Lung (tissue), 12 donors: ENCODE measurements around the gene SPSB4. TPM values are rescaled to one million over a fixed set of nuclear protein-coding genes. Genes with fewer than 3 reads are reported as not detected.
A peak's percentile ranks its signal among the peaks of the same experiment; 100 is the strongest.

Experiments used
- ATAC-seq: fragments of 200-7000 bp; cut with Tn5 transposase; one replicate; pipeline ENCODE4 v1.9.1; 2020; ENCODE audit warnings: moderate number of reproducible peaks; ENCODE audit not compliant: insufficient read depth, low FRiP score
- DNase-seq, 3 donors: peaks; one replicate each; pipeline ENCODE4 v3.0.0-alpha.2; 2013 to 2017
- H3K27ac ChIP-seq, 2 donors: one replicate each; pipeline ENCODE4 v1.5.1; 2013; ENCODE audit warnings: mild to moderate bottlenecking in 2 of 2, moderate library complexity in 2 of 2, control low read depth in 1 of 2, inconsistent platforms in 1 of 2, low read depth in 1 of 2, low read length in 1 of 2
- H3K27me3 ChIP-seq, 3 donors: one replicate each; pipeline ENCODE4 v1.5.1; 2013; ENCODE audit warnings: low read length in 2 of 3; ENCODE audit not compliant: control insufficient read depth in 3 of 3, insufficient read depth in 3 of 3
- H3K36me3 ChIP-seq, 4 donors: one replicate each; pipeline ENCODE4 v1.5.1; 2013; ENCODE audit warnings: low read length in 4 of 4, mild to moderate bottlenecking in 1 of 4, moderate library complexity in 1 of 4; ENCODE audit not compliant: control insufficient read depth in 4 of 4, insufficient read depth in 4 of 4
- H3K4me1 ChIP-seq, 5 donors: one replicate each; pipeline ENCODE4 v1.5.1; 2013; ENCODE audit warnings: low read length in 5 of 5, mild to moderate bottlenecking in 2 of 5, moderate library complexity in 1 of 5; ENCODE audit not compliant: control insufficient read depth in 5 of 5, insufficient read depth in 5 of 5
- H3K4me3 ChIP-seq: one replicate; pipeline ENCODE4 v1.5.1; 2013; ENCODE audit warnings: mild to moderate bottlenecking, control low read depth, moderate library complexity
- H3K9ac ChIP-seq, 2 donors: one replicate each; pipeline ENCODE4 v1.5.1; 2013; ENCODE audit warnings: low read length in 2 of 2, control low read depth in 1 of 2; ENCODE audit not compliant: insufficient read depth in 1 of 2
- H3K9me3 ChIP-seq, 4 donors: one replicate each; pipeline ENCODE4 v1.5.1; 2013; ENCODE audit warnings: low read length in 3 of 4, mild to moderate bottlenecking in 1 of 4, moderate library complexity in 1 of 4; ENCODE audit not compliant: control insufficient read depth in 4 of 4, insufficient read depth in 3 of 4
- WGBS, 2 donors: extraction: QIAGEN DNeasy Blood & Tissue Kit; methylation state at CpG; one replicate each; pipeline ENCODE4 v1.1.7; 2013; 5-methylcytosine and 5-hydroxymethylcytosine counted together
- polyA plus RNA-seq, 2 donors: library from polyadenylated mRNA; stranded (reverse); fragments of 200-250 nt; gene quantifications; one replicate each; pipeline ENCODE4 v1.2.1, GENCODE V29; 2013
- total RNA-seq, 2 donors: library from RNA; depleted of rRNA in 1 of 2; stranded (reverse); fragments of >200 nt in 1 of 2; gene quantifications; one replicate each; pipeline ENCODE4 v1.2.1, GENCODE V29; 2014 to 2021
- TF ChIP-seq, protein P1 (sequence below): IDR thresholded peaks from 2 replicates; pipeline ENCODE4 v1.5.1; 2012; ENCODE audit warnings: mild to moderate bottlenecking; ENCODE audit errors: control extremely low read depth, extremely low read depth
- donor health status: control.
- donor health status: control.
- donor health status: Bipolar disorder and iron deficiency.
- donor health status: healthy.
- donor health status: DM: yes; HTN: yes; CAD: no.

Gene SPSB4
- total and polyA plus RNA-seq, 4 donors = 0.25 to 4.4 (median 1.5) TPM

DNA sequence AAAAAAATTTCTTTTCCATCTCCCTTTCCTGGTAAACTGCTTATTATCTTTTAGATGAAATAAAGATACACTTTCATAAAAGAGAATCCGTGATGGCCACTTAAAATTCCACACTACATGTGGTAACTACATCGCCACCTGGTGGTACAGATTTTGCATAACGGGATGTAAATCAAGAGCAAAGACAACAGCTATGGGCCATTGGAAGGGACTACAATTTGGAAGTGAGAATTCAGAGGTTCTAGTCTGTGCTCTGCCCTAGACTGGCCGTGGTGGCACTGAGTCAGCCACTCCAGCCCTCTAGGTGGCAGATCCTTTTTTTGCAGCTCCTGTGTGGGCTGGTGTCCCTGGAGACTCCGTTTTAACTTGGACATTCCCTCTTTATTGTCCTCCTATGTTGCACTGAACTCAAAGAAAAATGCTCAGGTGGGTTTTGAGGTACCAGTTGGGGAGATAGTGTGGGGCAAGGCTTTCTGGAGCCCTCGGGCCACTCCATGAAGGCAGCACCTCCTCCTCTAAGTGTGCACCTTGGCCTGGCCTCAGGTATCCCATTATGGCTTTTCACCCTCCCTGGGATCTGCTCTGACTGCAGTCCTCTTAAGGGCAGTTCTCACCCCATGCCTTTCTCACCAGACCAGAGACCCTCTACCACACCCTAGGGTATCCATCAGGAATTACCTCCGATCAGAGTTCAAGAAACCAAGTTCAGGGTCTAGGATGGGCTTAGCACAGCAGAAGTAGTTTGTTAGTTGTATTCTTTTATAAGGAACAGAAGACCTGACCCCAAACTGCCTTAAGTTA lies 54.9 kb downstream of the SPSB4 start:
- ATAC-seq (peak; percentile 67), DNase-seq (peak; percentile 83 to 96 (median 95))
- 36 to 45% methylated on average over 7 of the region's 7 CpGs for WGBS, 2 donors
- Histone ChIP-seq H3K27ac (no peak overlapping the region), H3K27me3 (no peaks in the 10 kb centered on the region), H3K36me3 (peaks cover 0 to 3% (median 0%) of the 10 kb centered on the region in 4 donors), H3K9me3 (peaks cover 0 to 4% (median 0%) of the 10 kb centered on the region in 4 donors), H3K4me1 (peaks cover 0 to 33% (median 13%) of the 10 kb centered on the region in 5 donors), H3K4me3 (no peak overlapping the region), H3K9ac (no peak overlapping the region)
- TF ChIP-seq, protein P1, sequence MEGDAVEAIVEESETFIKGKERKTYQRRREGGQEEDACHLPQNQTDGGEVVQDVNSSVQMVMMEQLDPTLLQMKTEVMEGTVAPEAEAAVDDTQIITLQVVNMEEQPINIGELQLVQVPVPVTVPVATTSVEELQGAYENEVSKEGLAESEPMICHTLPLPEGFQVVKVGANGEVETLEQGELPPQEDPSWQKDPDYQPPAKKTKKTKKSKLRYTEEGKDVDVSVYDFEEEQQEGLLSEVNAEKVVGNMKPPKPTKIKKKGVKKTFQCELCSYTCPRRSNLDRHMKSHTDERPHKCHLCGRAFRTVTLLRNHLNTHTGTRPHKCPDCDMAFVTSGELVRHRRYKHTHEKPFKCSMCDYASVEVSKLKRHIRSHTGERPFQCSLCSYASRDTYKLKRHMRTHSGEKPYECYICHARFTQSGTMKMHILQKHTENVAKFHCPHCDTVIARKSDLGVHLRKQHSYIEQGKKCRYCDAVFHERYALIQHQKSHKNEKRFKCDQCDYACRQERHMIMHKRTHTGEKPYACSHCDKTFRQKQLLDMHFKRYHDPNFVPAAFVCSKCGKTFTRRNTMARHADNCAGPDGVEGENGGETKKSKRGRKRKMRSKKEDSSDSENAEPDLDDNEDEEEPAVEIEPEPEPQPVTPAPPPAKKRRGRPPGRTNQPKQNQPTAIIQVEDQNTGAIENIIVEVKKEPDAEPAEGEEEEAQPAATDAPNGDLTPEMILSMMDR = peak; percentile 61

GRCh38 chr3:141106842-141107241 lies 55.7 kb downstream of the SPSB4 start:
- Histone ChIP-seq H3K9me3 (peaks cover 0 to 4% (median 0%) of the 10 kb centered on the region in 4 donors), H3K36me3 (peaks cover 0 to 3% (median 0%) of the 10 kb centered on the region in 4 donors), H3K27ac (no peak overlapping the region), H3K4me1 (peaks cover 0 to 33% (median 13%) of the 10 kb centered on the region in 5 donors), H3K27me3 (no peaks in the 10 kb centered on the region), H3K9ac (no peak overlapping the region), H3K4me3 (no peak overlapping the region)
- ATAC-seq = no peak
- no peak for DNase-seq
- TF ChIP-seq, protein P1 = no peak
- WGBS, 2 donors = 90 to 95% methylated on average over 2 of the region's 2 CpGs

GRCh38 chr3:141108039-141108438 lies 56.9 kb downstream of the SPSB4 start:
- H3K27ac ChIP-seq = no peak overlapping the region
- peaks cover 0 to 3% (median 0%) of the 10 kb centered on the region in 4 donors for H3K36me3 ChIP-seq
- H3K9me3 ChIP-seq = peaks cover 0 to 4% (median 0%) of the 10 kb centered on the region in 4 donors
- ATAC-seq = no peak
- no peak overlapping the region for H3K4me3 ChIP-seq
- WGBS, 2 donors = 83 to 87% methylated on average over 6 of the region's 6 CpGs
- DNase-seq = no peak
- TF ChIP-seq, protein P1 = no peak
- peaks cover 0 to 31% (median 13%) of the 10 kb centered on the region in 5 donors for H3K4me1 ChIP-seq
- H3K9ac ChIP-seq = no peak overlapping the region
- H3K27me3 ChIP-seq = no peaks in the 10 kb centered on the region
